Measurements from ENCODE around the gene ZNF528.

DNA sequence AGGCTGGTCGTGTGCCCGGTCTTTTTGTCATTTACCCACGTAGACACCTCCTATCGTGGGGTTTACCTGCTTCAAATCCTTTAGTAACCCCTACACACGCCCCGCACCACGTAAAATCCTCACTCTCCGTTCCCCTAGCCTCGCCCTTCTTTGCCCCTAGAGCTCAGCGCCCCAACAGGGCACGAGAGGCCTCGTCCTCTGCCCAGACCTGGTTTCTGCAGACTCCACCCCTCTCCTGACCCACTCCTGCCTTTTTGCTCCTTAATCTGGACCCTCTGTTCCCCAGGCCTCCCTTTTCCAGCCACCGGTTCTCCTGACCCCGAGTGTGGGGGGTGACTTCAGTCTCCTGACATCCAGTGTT is 412 bp downstream of the ZNF528 start:
- TF ChIP-seq, protein P1, sequence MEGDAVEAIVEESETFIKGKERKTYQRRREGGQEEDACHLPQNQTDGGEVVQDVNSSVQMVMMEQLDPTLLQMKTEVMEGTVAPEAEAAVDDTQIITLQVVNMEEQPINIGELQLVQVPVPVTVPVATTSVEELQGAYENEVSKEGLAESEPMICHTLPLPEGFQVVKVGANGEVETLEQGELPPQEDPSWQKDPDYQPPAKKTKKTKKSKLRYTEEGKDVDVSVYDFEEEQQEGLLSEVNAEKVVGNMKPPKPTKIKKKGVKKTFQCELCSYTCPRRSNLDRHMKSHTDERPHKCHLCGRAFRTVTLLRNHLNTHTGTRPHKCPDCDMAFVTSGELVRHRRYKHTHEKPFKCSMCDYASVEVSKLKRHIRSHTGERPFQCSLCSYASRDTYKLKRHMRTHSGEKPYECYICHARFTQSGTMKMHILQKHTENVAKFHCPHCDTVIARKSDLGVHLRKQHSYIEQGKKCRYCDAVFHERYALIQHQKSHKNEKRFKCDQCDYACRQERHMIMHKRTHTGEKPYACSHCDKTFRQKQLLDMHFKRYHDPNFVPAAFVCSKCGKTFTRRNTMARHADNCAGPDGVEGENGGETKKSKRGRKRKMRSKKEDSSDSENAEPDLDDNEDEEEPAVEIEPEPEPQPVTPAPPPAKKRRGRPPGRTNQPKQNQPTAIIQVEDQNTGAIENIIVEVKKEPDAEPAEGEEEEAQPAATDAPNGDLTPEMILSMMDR (IDR thresholded peaks at IDR 0.05), result no peak
- TF ChIP-seq POLR2AphosphoS5 (IDR thresholded peaks at IDR 0.05; ENCODE audit: low read depth, low read length) (no peak), RFX5 (IDR thresholded peaks at IDR 0.05; ENCODE audit: low read length) (no peak)
- TF ChIP-seq, protein P2, sequence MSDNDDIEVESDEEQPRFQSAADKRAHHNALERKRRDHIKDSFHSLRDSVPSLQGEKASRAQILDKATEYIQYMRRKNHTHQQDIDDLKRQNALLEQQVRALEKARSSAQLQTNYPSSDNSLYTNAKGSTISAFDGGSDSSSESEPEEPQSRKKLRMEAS (IDR thresholded peaks at IDR 0.05; ENCODE audit: low read depth), result no peak
